Thyroid gland (tissue), 4 donors: Measurements from ENCODE around the gene KRTAP10-4. TPM values are rescaled to one million over a fixed set of nuclear protein-coding genes. Genes with fewer than 3 reads are reported as not detected.
"Not testable (repeated sequence)": the region's sequence is repeated elsewhere in the genome, so short reads cannot be mapped to it uniquely, and the experiment has no call there.

Experiments used
- DNase-seq, 2 donors: peaks; one replicate each; pipeline ENCODE4 v3.0.0-alpha.2; 2019
- H3K27ac ChIP-seq, 3 donors: fragments of 200-600 bp; sonication (generic); 1 replicate in 2 of 3; 2 replicates in 1 of 3; pipeline ENCODE4 v1.5.1; 2016 to 2019; ENCODE audit warnings: mild to moderate bottlenecking in 1 of 3, moderate library complexity in 1 of 3
- H3K27me3 ChIP-seq: fragments of 200-600 bp; sonication (generic); one replicate; pipeline ENCODE4 v1.5.1; 2019
- H3K36me3 ChIP-seq, 2 donors: fragments of 200-600 bp; sonication (generic); one replicate each; pipeline ENCODE4 v1.5.1; 2016 to 2019
- H3K4me1 ChIP-seq, 2 donors: fragments of 200-600 bp; sonication (generic); one replicate each; pipeline ENCODE4 v1.5.1; 2017 to 2019
- H3K4me3 ChIP-seq, 3 donors: fragments of 200-600 bp; sonication (generic); replicated peaks in 1 of 3; 1 replicate in 2 of 3; 2 replicates in 1 of 3; pipeline ENCODE4 v1.5.1; 2016; ENCODE audit warnings: mild to moderate bottlenecking in 1 of 3
- H3K9me3 ChIP-seq: fragments of 200-600 bp; sonication (generic); one replicate; pipeline ENCODE4 v1.5.1; 2017
- CTCF ChIP-seq, 6 experiments: fragments of 200-600 bp in 3 of 6; fragments of 450-650 bp in 3 of 6; sonication (generic) in 3 of 6; IDR thresholded peaks; one replicate each; pipeline ENCODE4 v1.5.1; 2016 to 2019; ENCODE audit warnings: antibody characterized with exemption in 6 of 6, mild to moderate bottlenecking in 2 of 6, inconsistent platforms in 1 of 6, moderate library complexity in 1 of 6
- POLR2A ChIP-seq, 2 donors: fragments of 450-650 bp; IDR thresholded peaks; one replicate each; pipeline ENCODE4 v1.6.1; 2017; ENCODE audit warnings: antibody characterized with exemption in 2 of 2, mild to moderate bottlenecking in 2 of 2, moderate library complexity in 1 of 2
- WGBS, 2 donors: methylation state at CpG; one replicate each; pipeline ENCODE4 v1.1.5; 2017; 5-methylcytosine and 5-hydroxymethylcytosine counted together
- intact Hi-C: fragments of 100-400 bp; cut with DNase I; formaldehyde crosslinking; loops from one replicate; pipeline ENCODE4 v1.15.1; 2023
- total RNA-seq, 4 donors: library from RNA; depleted of rRNA; stranded (reverse); fragments of >200 nt; gene quantifications; one replicate each; pipeline ENCODE4 v1.2.3, GENCODE V29; 2016

KRTAP10-4 gene
- total RNA-seq, 4 donors from 2014 or later = not detected

GRCh38 chr21:44589586-44590305 is 16.2 kb downstream of the KRTAP10-4 start:
- intact Hi-C loops = no loop called here
- no peaks in the 10 kb centered on the region for H3K27me3 ChIP-seq
- no peaks in the 10 kb centered on the region for H3K4me1 ChIP-seq
- 87 to 91% methylated on average over 14 to 21 of the region's 24 CpGs for WGBS, 2 donors
- no peak overlapping the region for H3K4me3 ChIP-seq
- H3K9me3 ChIP-seq = no peaks in the 10 kb centered on the region
- H3K36me3 ChIP-seq = no peaks in the 10 kb centered on the region
- H3K27ac ChIP-seq = no peak overlapping the region
- TF ChIP-seq POLR2A (IDR thresholded peaks at IDR 0.05) (no peak), CTCF (IDR thresholded peaks at IDR 0.05) (no peak)
- no peak for DNase-seq

GRCh38 chr21:44590311-44590721 is 16.8 kb downstream of the KRTAP10-4 start:
- Histone ChIP-seq H3K4me3 (no peak overlapping the region), H3K27me3 (no peaks in the 10 kb centered on the region), H3K27ac (no peak overlapping the region), H3K4me1 (no peaks in the 10 kb centered on the region), H3K9me3 (no peaks in the 10 kb centered on the region), H3K36me3 (no peaks in the 10 kb centered on the region)
- 86 to 90% methylated on average over 2 to 10 of the region's 10 CpGs for WGBS, 2 donors
- intact Hi-C loops = no loop called here
- no peak for DNase-seq
- TF ChIP-seq POLR2A (IDR thresholded peaks at IDR 0.05) = no peak
- no peak for TF ChIP-seq CTCF (IDR thresholded peaks at IDR 0.05)

GRCh38 chr21:44590897-44591800 is 17.6 kb downstream of the KRTAP10-4 start:
- 71 to 73% methylated on average over 13 to 16 of the region's 19 CpGs for WGBS, 2 donors
- H3K27ac ChIP-seq, H3K4me3 ChIP-seq, intact Hi-C loops, H3K36me3 ChIP-seq, H3K4me1 ChIP-seq, H3K27me3 ChIP-seq, DNase-seq, H3K9me3 ChIP-seq: not testable (repeated sequence)

GRCh38 chr21:44591801-44592130 is 18.2 kb downstream of the KRTAP10-4 start:
- H3K27ac ChIP-seq, H3K36me3 ChIP-seq, H3K4me1 ChIP-seq, DNase-seq, intact Hi-C loops, H3K4me3 ChIP-seq, H3K27me3 ChIP-seq, H3K9me3 ChIP-seq: not testable (repeated sequence)
- 60 to 100% methylated on average over 1 of the region's 4 CpGs for WGBS, 2 donors

- Histone ChIP-seq H3K4me3 (no peak within 1 kb of the TSS), H3K36me3 (no peaks in the 10 kb centered on the region), H3K9me3 (no peaks in the 10 kb centered on the region), H3K27ac (no peak within 1 kb of the TSS), H3K4me1 (no peaks in the 10 kb centered on the region), H3K27me3 (no peaks in the 10 kb centered on the region)
- WGBS, 2 donors = 64 to 81% methylated on average over 17 to 21 of the region's 33 CpGs
- no peak for DNase-seq
- TF ChIP-seq POLR2A (IDR thresholded peaks at IDR 0.05) (no peak), CTCF (IDR thresholded peaks at IDR 0.05) (no peak)
- intact Hi-C loops = no loop called here
These were observed 19.1 kb downstream of the KRTAP10-4 start, which contains the start of gene KRTAP10-6 for GRCh38 chr21:44592446-44593311. Gene KRTAP10-6 (minus strand): TSS chr21:44592505. CDS start chr21:44592484, 21 bp downstream.
